DOHH2 (cell line): Measurements from ENCODE around the gene LRRN2.

Source experiments
- EZH2phosphoT487 ChIP-seq: fragments of 200-600 bp; sonication (generic); IDR thresholded peaks from 2 replicates; pipeline ENCODE4 v1.6.1; 2017; ENCODE audit warnings: borderline replicate concordance, mild to moderate bottlenecking, antibody characterized with exemption, low read length, moderate library complexity, mixed read lengths
- TF ChIP-seq, protein P1 (sequence below): fragments of 200-600 bp; sonication (generic); IDR thresholded peaks from one replicate; pipeline ENCODE4 v1.5.1; 2014; ENCODE audit warnings: antibody characterized with exemption, mild to moderate bottlenecking, low read depth, low read length; ENCODE audit not compliant: poor library complexity, severe bottlenecking

DNA sequence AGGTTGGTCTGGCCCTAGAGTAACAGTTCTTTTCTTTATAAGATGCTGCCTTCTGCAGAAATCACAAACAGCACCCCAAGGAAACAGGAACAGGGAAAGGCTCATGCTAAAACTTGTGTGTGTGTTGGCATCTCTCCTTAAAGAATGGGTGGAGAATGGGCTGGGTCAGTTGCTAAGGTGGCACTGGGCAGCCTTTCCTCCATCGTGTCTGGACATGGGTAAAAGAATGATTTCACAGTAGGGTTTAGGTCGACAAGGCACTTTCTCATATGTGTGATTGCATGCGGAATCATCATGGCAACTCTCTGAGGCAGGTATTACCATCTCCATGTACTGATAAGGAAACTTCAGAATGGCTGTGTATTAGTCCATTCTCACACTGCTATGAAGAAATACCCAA lies 40.3 kb downstream of the LRRN2 start:
- TF ChIP-seq, protein P1, sequence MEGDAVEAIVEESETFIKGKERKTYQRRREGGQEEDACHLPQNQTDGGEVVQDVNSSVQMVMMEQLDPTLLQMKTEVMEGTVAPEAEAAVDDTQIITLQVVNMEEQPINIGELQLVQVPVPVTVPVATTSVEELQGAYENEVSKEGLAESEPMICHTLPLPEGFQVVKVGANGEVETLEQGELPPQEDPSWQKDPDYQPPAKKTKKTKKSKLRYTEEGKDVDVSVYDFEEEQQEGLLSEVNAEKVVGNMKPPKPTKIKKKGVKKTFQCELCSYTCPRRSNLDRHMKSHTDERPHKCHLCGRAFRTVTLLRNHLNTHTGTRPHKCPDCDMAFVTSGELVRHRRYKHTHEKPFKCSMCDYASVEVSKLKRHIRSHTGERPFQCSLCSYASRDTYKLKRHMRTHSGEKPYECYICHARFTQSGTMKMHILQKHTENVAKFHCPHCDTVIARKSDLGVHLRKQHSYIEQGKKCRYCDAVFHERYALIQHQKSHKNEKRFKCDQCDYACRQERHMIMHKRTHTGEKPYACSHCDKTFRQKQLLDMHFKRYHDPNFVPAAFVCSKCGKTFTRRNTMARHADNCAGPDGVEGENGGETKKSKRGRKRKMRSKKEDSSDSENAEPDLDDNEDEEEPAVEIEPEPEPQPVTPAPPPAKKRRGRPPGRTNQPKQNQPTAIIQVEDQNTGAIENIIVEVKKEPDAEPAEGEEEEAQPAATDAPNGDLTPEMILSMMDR = no peak
- no peak for TF ChIP-seq EZH2phosphoT487
